OCI-LY3 (cell line): Measurements from ENCODE around the gene DYDC1.

ENCODE experiments used
- H2AFZ ChIP-seq: fragments of 200-600, 300-600 bp; shearing (Covaris generic); 2 replicates; pipeline ENCODE4 v1.6.0; 2014; ENCODE audit warnings: antibody characterized with exemption, low read depth, low read length
- H3K27ac ChIP-seq: fragments of 200-600, 300-600 bp; sonication (generic); 2 replicates; pipeline ENCODE4 v1.5.1; 2014; ENCODE audit warnings: mild to moderate bottlenecking, low read length, moderate library complexity, mixed read lengths
- H3K27me3 ChIP-seq: fragments of 200-600, 300-600 bp; sonication (generic); 2 replicates; pipeline ENCODE4 v1.6.1; 2014; ENCODE audit warnings: low read depth, low read length, mixed read lengths
- H3K36me3 ChIP-seq: fragments of 200-600, 300-600 bp; sonication (generic); replicated peaks from 2 replicates; pipeline ENCODE3; 2014; ENCODE audit warnings: low read depth, low read length, mixed read lengths
- H3K4me1 ChIP-seq: fragments of 300-600, 200-600 bp; sonication (generic); 2 replicates; pipeline ENCODE4 v1.6.1; 2014; ENCODE audit warnings: low read length, mixed read lengths
- H3K4me2 ChIP-seq: fragments of 200-600, 300-600 bp; sonication (generic); 2 replicates; pipeline ENCODE4 v1.6.1; 2014; ENCODE audit warnings: low read length, mixed read lengths
- H3K4me3 ChIP-seq: fragments of 300-600, 200-600 bp; sonication (generic); 2 replicates; pipeline ENCODE4 v1.5.1; 2014; ENCODE audit warnings: antibody characterized with exemption, mild to moderate bottlenecking, low read length, moderate library complexity
- H3K79me2 ChIP-seq: fragments of 300-600, 200-600 bp; shearing (Covaris generic); 2 replicates; pipeline ENCODE4 v1.6.1; 2014; ENCODE audit warnings: mild to moderate bottlenecking, low read length, mixed read lengths
- H3K9ac ChIP-seq: fragments of 300-600, 200-600 bp; shearing (Covaris generic); 2 replicates; pipeline ENCODE4 v1.6.0; 2014; ENCODE audit warnings: mild to moderate bottlenecking, low read length, moderate library complexity
- H3K9me3 ChIP-seq: fragments of 200-600, 300-600 bp; shearing (Covaris generic); 2 replicates; pipeline ENCODE4 v1.6.1; 2014; ENCODE audit warnings: low read length, mixed read lengths; ENCODE audit not compliant: insufficient read depth
- H4K20me1 ChIP-seq: fragments of 200-600, 300-600 bp; sonication (generic); 2 replicates; pipeline ENCODE4 v1.6.1; 2016; ENCODE audit warnings: low read length, mixed read lengths; ENCODE audit not compliant: insufficient read depth
- EZH2phosphoT487 ChIP-seq: fragments of 200-600 bp; shearing (Covaris generic); IDR thresholded peaks from 2 replicates; pipeline ENCODE4 v1.6.1; 2018; ENCODE audit warnings: antibody characterized with exemption, mixed run types, low read depth
- TF ChIP-seq, protein P1 (sequence below): fragments of 200-600, 300-600 bp; sonication (generic); IDR thresholded peaks from 2 replicates; pipeline ENCODE4 v1.5.1; 2014; ENCODE audit warnings: antibody characterized with exemption, low read length, low read depth

The DYDC1 gene

DNA sequence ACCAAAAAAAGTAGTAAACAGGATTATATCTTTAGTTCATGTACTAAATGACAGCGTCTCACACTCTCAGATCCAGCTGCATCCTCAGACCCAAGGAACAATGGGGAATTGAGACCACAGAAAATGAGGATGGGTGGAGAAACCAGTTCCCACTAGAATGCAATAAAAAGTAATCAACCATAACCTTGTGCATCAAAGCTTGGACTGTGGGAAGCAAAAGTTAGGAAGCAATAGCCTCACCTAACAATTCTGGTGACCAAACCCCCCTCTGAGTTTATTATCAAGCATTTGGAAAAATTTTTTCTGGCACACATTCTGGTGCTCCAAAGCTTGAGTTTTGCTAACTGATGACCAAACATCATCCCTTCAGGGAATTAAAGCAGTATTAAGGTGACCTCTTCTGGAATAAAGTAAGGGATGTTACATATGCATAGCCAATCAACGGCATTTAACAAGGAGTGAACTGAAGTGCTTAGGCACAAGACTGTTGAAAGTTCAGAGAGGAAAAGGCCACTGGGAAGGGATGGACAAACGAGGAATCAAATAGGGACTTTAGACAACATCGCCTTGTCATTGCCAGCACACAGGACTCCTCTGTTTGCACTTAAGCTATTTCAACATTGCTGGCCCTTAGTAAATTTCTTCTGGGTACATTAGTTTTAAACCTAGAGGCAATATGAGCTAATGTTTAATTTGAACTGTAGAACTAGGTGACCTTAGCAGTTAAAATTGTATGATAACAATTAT lies 65.9 kb downstream of the DYDC1 start:
- no peaks in the 10 kb centered on the region for H3K4me1 ChIP-seq
- H3K4me3 ChIP-seq: no peak overlapping the region
- no peak overlapping the region for H3K27ac ChIP-seq
- H2AFZ ChIP-seq: no peak overlapping the region
- H3K27me3 ChIP-seq: peaks cover 10% of the 10 kb centered on the region
- no peak for TF ChIP-seq EZH2phosphoT487
- TF ChIP-seq, protein P1, sequence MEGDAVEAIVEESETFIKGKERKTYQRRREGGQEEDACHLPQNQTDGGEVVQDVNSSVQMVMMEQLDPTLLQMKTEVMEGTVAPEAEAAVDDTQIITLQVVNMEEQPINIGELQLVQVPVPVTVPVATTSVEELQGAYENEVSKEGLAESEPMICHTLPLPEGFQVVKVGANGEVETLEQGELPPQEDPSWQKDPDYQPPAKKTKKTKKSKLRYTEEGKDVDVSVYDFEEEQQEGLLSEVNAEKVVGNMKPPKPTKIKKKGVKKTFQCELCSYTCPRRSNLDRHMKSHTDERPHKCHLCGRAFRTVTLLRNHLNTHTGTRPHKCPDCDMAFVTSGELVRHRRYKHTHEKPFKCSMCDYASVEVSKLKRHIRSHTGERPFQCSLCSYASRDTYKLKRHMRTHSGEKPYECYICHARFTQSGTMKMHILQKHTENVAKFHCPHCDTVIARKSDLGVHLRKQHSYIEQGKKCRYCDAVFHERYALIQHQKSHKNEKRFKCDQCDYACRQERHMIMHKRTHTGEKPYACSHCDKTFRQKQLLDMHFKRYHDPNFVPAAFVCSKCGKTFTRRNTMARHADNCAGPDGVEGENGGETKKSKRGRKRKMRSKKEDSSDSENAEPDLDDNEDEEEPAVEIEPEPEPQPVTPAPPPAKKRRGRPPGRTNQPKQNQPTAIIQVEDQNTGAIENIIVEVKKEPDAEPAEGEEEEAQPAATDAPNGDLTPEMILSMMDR: no peak
- H3K9ac ChIP-seq: no peak overlapping the region
- H3K36me3 ChIP-seq: no peaks in the 10 kb centered on the region
- H4K20me1 ChIP-seq: no peaks in the 10 kb centered on the region
- no peak overlapping the region for H3K4me2 ChIP-seq
- H3K9me3 ChIP-seq: no peaks in the 10 kb centered on the region
- no peaks in the 10 kb centered on the region for H3K79me2 ChIP-seq

GRCh38 chr10:80289451-80290287 lies 66.9 kb downstream of the DYDC1 start, which contains the start of gene MAT1A:
Gene MAT1A, minus strand, starts transcription at chr10:80289658. Its CDS starts 235 bp downstream, at chr10:80289423.
- H2AFZ ChIP-seq: no peak within 1 kb of the TSS
- no peak within 1 kb of the TSS for H3K9ac ChIP-seq
- no peaks in the 10 kb centered on the region for H3K79me2 ChIP-seq

DNA sequence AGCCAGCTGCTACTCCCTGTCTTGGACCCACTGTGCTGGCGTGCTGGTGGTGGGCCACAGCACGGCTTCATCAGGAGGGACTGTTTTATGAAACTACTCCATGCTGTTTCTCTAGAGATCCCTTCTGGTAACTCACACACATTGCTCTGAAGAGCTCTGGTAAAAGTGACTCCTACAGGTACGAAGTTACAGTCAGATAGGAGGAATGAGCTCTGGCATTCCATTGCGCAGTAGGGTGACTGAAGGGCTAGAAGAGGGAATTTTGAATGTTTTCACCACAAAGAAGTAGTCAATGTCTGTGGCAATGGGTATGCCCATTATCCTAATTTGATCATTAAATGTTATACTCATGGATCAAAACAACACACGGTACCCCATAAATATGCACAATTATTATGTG lies 67.7 kb downstream of the DYDC1 start:
- no peak overlapping the region for H3K4me2 ChIP-seq
- H3K27me3 ChIP-seq: peaks cover 10% of the 10 kb centered on the region
- TF ChIP-seq EZH2phosphoT487: no peak
- TF ChIP-seq, protein P1: no peak
- no peaks in the 10 kb centered on the region for H3K9me3 ChIP-seq
- no peaks in the 10 kb centered on the region for H4K20me1 ChIP-seq
- no peaks in the 10 kb centered on the region for H3K36me3 ChIP-seq
- H3K79me2 ChIP-seq: no peaks in the 10 kb centered on the region
- H3K4me1 ChIP-seq: no peaks in the 10 kb centered on the region
- no peak overlapping the region for H3K27ac ChIP-seq
- no peak overlapping the region for H2AFZ ChIP-seq
- H3K4me3 ChIP-seq: no peak overlapping the region
- no peak overlapping the region for H3K9ac ChIP-seq

More at GRCh38 chr10:80289451-80290287, 66.9 kb downstream of the DYDC1 start, which contains the start of gene MAT1A:
- Histone ChIP-seq H3K4me1 (no peaks in the 10 kb centered on the region), H3K36me3 (no peaks in the 10 kb centered on the region), H3K4me2 (no peak within 1 kb of the TSS), H3K9me3 (no peaks in the 10 kb centered on the region), H3K4me3 (no peak within 1 kb of the TSS), H4K20me1 (no peaks in the 10 kb centered on the region), H3K27ac (no peak within 1 kb of the TSS), H3K27me3 (peaks cover 10% of the 10 kb centered on the region)
- TF ChIP-seq, protein P1: no peak
- no peak for TF ChIP-seq EZH2phosphoT487
